Esophagus squamous epithelium (tissue), 5 donors: Measurements from ENCODE around the gene BCL2. TPM values are rescaled to one million over a fixed set of nuclear protein-coding genes. Genes with fewer than 3 reads are reported as not detected.
A peak's percentile ranks its signal among the peaks of the same experiment; 100 is the strongest.

Experiments
- DNase-seq: peaks from one replicate; lab custom pipeline; 2025; lab: John Stamatoyannopoulos, UW
- H3K27ac ChIP-seq, 4 donors: fragments of 200-600 bp; sonication (generic); one replicate each; pipeline ENCODE4 v1.5.1; 2016 to 2019; ENCODE audit warnings: mild to moderate bottlenecking in 1 of 4
- H3K27me3 ChIP-seq, 4 donors: fragments of 200-600 bp; sonication (generic); 1 replicate in 3 of 4; 2 replicates in 1 of 4; pipeline versions ENCODE4 v1.5.1 to v1.6.0; 2017 to 2021; ENCODE audit warnings: antibody characterized with exemption in 1 of 4
- H3K36me3 ChIP-seq, 3 donors: fragments of 200-600 bp; sonication (generic); one replicate each; pipeline ENCODE4 v1.5.1; 2016 to 2019
- H3K4me1 ChIP-seq, 3 donors: fragments of 200-600 bp; sonication (generic); one replicate each; pipeline ENCODE4 v1.5.1; 2017 to 2019
- H3K4me3 ChIP-seq, 4 donors: fragments of 200-600 bp; sonication (generic); 1 replicate in 3 of 4; 2 replicates in 1 of 4; pipeline ENCODE4 v1.5.1; 2016 to 2019; ENCODE audit warnings: mild to moderate bottlenecking in 2 of 4, moderate library complexity in 1 of 4
- H3K9me3 ChIP-seq, 3 donors: fragments of 200-600 bp; sonication (generic); one replicate each; pipeline ENCODE4 v1.5.1; 2016 to 2019
- POLR2A ChIP-seq, 4 donors: fragments of 450-650 bp; IDR thresholded peaks; one replicate each; pipeline ENCODE4 v1.6.1; 2017; ENCODE audit warnings: antibody characterized with exemption in 4 of 4, mild to moderate bottlenecking in 4 of 4, moderate library complexity in 3 of 4
- WGBS, 2 donors: methylation state at CpG; one replicate each; pipeline ENCODE4 v1.1.5; 2018; 5-methylcytosine and 5-hydroxymethylcytosine counted together
- intact Hi-C: fragments of 100-400 bp; cut with DNase I; formaldehyde crosslinking; loops from one replicate; pipeline ENCODE4 v1.15.0; 2022
- total RNA-seq, 4 donors: library from RNA; depleted of rRNA; stranded (reverse); fragments of >200 nt; gene quantifications; one replicate each; pipeline ENCODE4 v1.1.0, GENCODE V29; 2016
- TF ChIP-seq, protein P1 (sequence below), 6 experiments: fragments of 450-650 bp in 4 of 6; fragments of 200-600 bp in 2 of 6; sonication (generic) in 2 of 6; IDR thresholded peaks; one replicate each; pipeline ENCODE4 v1.5.1; 2016 to 2019; ENCODE audit warnings: antibody characterized with exemption in 6 of 6, mild to moderate bottlenecking in 4 of 6, moderate library complexity in 4 of 6
- donor health status: DM: yes; HTN: yes; CAD: no.

Gene BCL2
- total RNA-seq, 4 donors from 2014 or later: 3.1 to 17.4 (median 4.2) TPM

DNA sequence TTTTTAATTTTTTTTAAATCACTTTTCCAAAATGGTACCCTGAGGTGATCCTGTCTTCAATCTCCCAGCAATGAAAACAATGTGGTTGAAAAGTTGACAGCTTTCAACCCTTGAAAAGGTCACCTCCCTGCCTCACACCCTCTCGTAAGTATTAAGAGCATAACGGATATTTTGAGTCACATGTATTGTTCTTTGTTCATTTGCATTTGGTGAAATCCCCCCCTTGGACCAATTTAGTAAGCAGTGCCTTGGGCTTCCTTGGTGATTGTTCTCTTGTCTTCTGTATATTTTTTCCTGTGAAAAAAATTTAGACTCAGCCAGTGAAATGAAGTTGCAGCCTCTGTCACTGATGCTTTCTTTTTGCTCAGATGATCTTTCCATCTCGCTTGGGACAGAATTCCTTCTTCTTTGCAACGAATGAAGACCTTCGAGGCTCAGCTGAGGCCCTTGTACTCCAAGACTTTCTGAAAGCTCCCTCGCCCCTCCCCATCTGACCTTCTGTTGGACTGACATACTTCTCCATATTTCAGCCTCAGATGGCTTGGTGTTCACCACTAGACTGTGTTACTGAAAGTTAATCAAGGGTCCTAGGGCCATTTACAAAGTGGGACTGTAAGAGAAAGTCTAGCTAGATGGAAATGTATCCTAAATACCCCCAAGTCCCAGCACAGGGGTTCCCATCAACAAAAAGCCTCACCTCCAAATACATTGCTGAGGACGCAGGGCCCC is 158.4 kb downstream of the BCL2 start:
- Histone ChIP-seq H3K4me3 (peak overlapping the region in 1 of 4 donors; percentile 13), H3K36me3 (no peaks in the 10 kb centered on the region), H3K4me1 (peaks cover 16 to 69% (median 20%) of the 10 kb centered on the region in 3 donors), H3K27ac (peak overlapping the region; percentile 55 to 88 (median 75)), H3K9me3 (no peaks in the 10 kb centered on the region), H3K27me3 (no peaks in the 10 kb centered on the region)
- 29 to 48% methylated on average over 7 of the region's 7 CpGs for WGBS, 2 donors
- DNase-seq: no peak
- intact Hi-C loops: no loop called here
- TF ChIP-seq, protein P1, sequence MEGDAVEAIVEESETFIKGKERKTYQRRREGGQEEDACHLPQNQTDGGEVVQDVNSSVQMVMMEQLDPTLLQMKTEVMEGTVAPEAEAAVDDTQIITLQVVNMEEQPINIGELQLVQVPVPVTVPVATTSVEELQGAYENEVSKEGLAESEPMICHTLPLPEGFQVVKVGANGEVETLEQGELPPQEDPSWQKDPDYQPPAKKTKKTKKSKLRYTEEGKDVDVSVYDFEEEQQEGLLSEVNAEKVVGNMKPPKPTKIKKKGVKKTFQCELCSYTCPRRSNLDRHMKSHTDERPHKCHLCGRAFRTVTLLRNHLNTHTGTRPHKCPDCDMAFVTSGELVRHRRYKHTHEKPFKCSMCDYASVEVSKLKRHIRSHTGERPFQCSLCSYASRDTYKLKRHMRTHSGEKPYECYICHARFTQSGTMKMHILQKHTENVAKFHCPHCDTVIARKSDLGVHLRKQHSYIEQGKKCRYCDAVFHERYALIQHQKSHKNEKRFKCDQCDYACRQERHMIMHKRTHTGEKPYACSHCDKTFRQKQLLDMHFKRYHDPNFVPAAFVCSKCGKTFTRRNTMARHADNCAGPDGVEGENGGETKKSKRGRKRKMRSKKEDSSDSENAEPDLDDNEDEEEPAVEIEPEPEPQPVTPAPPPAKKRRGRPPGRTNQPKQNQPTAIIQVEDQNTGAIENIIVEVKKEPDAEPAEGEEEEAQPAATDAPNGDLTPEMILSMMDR (IDR thresholded peaks at IDR 0.05): no peak
- no peak for TF ChIP-seq POLR2A (IDR thresholded peaks at IDR 0.05)

- WGBS, 2 donors: 40 to 54% methylated on average over 13 of the region's 13 CpGs
- Histone ChIP-seq H3K27me3 (no peaks in the 10 kb centered on the region), H3K4me1 (peaks cover 24 to 77% (median 25%) of the 10 kb centered on the region in 3 donors), H3K4me3 (no peak overlapping the region), H3K36me3 (no peaks in the 10 kb centered on the region), H3K27ac (peak overlapping the region; percentile 13 to 88 (median 75)), H3K9me3 (no peaks in the 10 kb centered on the region)
- intact Hi-C loops: no loop called here
- no peak for TF ChIP-seq POLR2A (IDR thresholded peaks at IDR 0.05)
- TF ChIP-seq, protein P1 (IDR thresholded peaks at IDR 0.05): no peak
- no peak for DNase-seq
Measured at GRCh38 chr18:63160172-63160995, 159.2 kb downstream of the BCL2 start.

DNA sequence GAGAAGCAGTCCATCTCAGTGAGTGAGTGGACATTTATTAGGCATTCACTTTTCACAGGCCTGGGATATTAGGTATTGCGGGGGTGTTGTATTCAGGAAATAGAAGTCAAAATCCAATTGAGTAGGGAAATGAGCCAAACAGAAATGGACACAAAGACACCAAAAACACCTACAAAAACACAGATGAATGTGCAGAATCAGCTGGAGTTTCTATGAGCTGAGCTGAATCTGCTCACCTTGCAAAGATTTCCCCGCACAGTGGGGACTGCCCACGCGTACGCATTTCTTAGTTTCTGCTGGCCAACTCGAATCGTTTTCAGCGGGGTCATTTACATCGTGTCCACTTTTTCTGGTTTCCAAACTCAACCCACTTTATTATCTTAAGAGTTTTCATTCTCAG is 160.0 kb downstream of the BCL2 start:
- TF ChIP-seq, protein P1 (IDR thresholded peaks at IDR 0.05): no peak
- no peak for TF ChIP-seq POLR2A (IDR thresholded peaks at IDR 0.05)
- intact Hi-C loops: no loop called here
- Histone ChIP-seq H3K27ac (peak overlapping the region in 2 of 4 donors; percentile 82 to 88), H3K9me3 (no peaks in the 10 kb centered on the region), H3K36me3 (no peaks in the 10 kb centered on the region), H3K4me3 (no peak overlapping the region), H3K4me1 (peaks cover 29 to 85% (median 29%) of the 10 kb centered on the region in 3 donors), H3K27me3 (no peaks in the 10 kb centered on the region)
- 65 to 70% methylated on average over 9 of the region's 9 CpGs for WGBS, 2 donors
- no peak for DNase-seq

GRCh38 chr18:63158676-63159291 is 160.8 kb downstream of the BCL2 start:
- intact Hi-C loops: no loop called here
- Histone ChIP-seq H3K9me3 (no peaks in the 10 kb centered on the region), H3K27ac (peak overlapping the region in 2 of 4 donors; percentile 14 to 63)

More at GRCh38 chr18:63158676-63159291, 160.8 kb downstream of the BCL2 start:
- no peak overlapping the region for H3K4me3 ChIP-seq
- no peaks in the 10 kb centered on the region for H3K36me3 ChIP-seq
- WGBS, 2 donors: 68 to 77% methylated on average over 6 of the region's 6 CpGs
- TF ChIP-seq, protein P1 (IDR thresholded peaks at IDR 0.05): no peak
- TF ChIP-seq POLR2A (IDR thresholded peaks at IDR 0.05): no peak
- no peaks in the 10 kb centered on the region for H3K27me3 ChIP-seq
- no peak for DNase-seq
- H3K4me1 ChIP-seq: peaks cover 29 to 87% (median 29%) of the 10 kb centered on the region in 3 donors
